ENCODE measurements around the gene ANO3.
"Not testable (repeated sequence)": the region's sequence is repeated elsewhere in the genome, so short reads cannot be mapped to it uniquely, and the experiment has no call there.

ANO3 gene

GRCh38 chr11:26331911-26332571 is at the start of gene ANO3:
ANO3 (plus strand) TSS chr11:26332130; CDS start chr11:26332276, 146 bp downstream.
- Histone ChIP-seq H3K4me3 (ENCODE audit: low read depth, low read length) (peak within 1 kb of the TSS; percentile 73), H3K4me1 (ENCODE audit: control insufficient read depth, insufficient read depth, low read length) (no peaks in the 10 kb centered on the region)

GRCh38 chr11:26283852-26284408 is 48.0 kb upstream of the ANO3 start:
- Histone ChIP-seq H3K4me1 (ENCODE audit: control insufficient read depth, insufficient read depth, low read length) (no peaks in the 10 kb centered on the region), H3K9ac (ENCODE audit: low read depth, low read length) (peak overlapping the region; percentile 9), H3K36me3 (ENCODE audit: control insufficient read depth, insufficient read depth, low read length) (no peaks in the 10 kb centered on the region), H3K9me3 (ENCODE audit: control insufficient read depth, insufficient read depth, low read length) (no peaks in the 10 kb centered on the region), H3K27me3 (ENCODE audit: control insufficient read depth, insufficient read depth, low read length) (no peaks in the 10 kb centered on the region), H3K4me3 (ENCODE audit: low read depth, low read length) (peak overlapping the region; percentile 28)

More at GRCh38 chr11:26331911-26332571, at the start of gene ANO3:
- H3K27me3 ChIP-seq (ENCODE audit: control insufficient read depth, insufficient read depth, low read length): peaks cover 6% of the 10 kb centered on the region
- no peaks in the 10 kb centered on the region for H3K36me3 ChIP-seq (ENCODE audit: control insufficient read depth, insufficient read depth, low read length)
- no peaks in the 10 kb centered on the region for H3K9me3 ChIP-seq (ENCODE audit: control insufficient read depth, insufficient read depth, low read length)
- H3K9ac ChIP-seq (ENCODE audit: low read depth, low read length): no peak within 1 kb of the TSS

- Histone ChIP-seq H3K4me1 (ENCODE audit: control insufficient read depth, insufficient read depth, low read length) (no peaks in the 10 kb centered on the region), H3K27me3 (ENCODE audit: control insufficient read depth, insufficient read depth, low read length) (no peaks in the 10 kb centered on the region), H3K4me3 (ENCODE audit: low read depth, low read length) (no peak overlapping the region), H3K9ac (ENCODE audit: low read depth, low read length) (no peak overlapping the region), H3K36me3 (ENCODE audit: control insufficient read depth, insufficient read depth, low read length) (no peaks in the 10 kb centered on the region), H3K9me3 (ENCODE audit: control insufficient read depth, insufficient read depth, low read length) (no peaks in the 10 kb centered on the region)
Observed at GRCh38 chr11:26285608-26286007, 46.3 kb upstream of the ANO3 start.

- H3K9ac ChIP-seq (ENCODE audit: low read depth, low read length): no peak overlapping the region
- H3K4me3 ChIP-seq (ENCODE audit: low read depth, low read length): no peak overlapping the region
- no peaks in the 10 kb centered on the region for H3K9me3 ChIP-seq (ENCODE audit: control insufficient read depth, insufficient read depth, low read length)
- no peaks in the 10 kb centered on the region for H3K4me1 ChIP-seq (ENCODE audit: control insufficient read depth, insufficient read depth, low read length)
- no peaks in the 10 kb centered on the region for H3K36me3 ChIP-seq (ENCODE audit: control insufficient read depth, insufficient read depth, low read length)
- no peaks in the 10 kb centered on the region for H3K27me3 ChIP-seq (ENCODE audit: control insufficient read depth, insufficient read depth, low read length)
Observed at GRCh38 chr11:26286472-26287066, 45.4 kb upstream of the ANO3 start.

- Histone ChIP-seq H3K27me3 (ENCODE audit: control insufficient read depth, insufficient read depth, low read length) (no peaks in the 10 kb centered on the region), H3K9ac (ENCODE audit: low read depth, low read length) (no peak overlapping the region), H3K4me1 (ENCODE audit: control insufficient read depth, insufficient read depth, low read length) (no peaks in the 10 kb centered on the region), H3K9me3 (ENCODE audit: control insufficient read depth, insufficient read depth, low read length) (no peaks in the 10 kb centered on the region), H3K36me3 (ENCODE audit: control insufficient read depth, insufficient read depth, low read length) (no peaks in the 10 kb centered on the region), H3K4me3 (ENCODE audit: low read depth, low read length) (no peak overlapping the region)
Observed at GRCh38 chr11:26287067-26287518, 44.8 kb upstream of the ANO3 start.

- Histone ChIP-seq H3K4me3 (ENCODE audit: low read depth, low read length) (no peak overlapping the region), H3K9ac (ENCODE audit: low read depth, low read length) (no peak overlapping the region), H3K9me3 (ENCODE audit: control insufficient read depth, insufficient read depth, low read length) (no peaks in the 10 kb centered on the region), H3K4me1 (ENCODE audit: control insufficient read depth, insufficient read depth, low read length) (no peaks in the 10 kb centered on the region), H3K36me3 (ENCODE audit: control insufficient read depth, insufficient read depth, low read length) (no peaks in the 10 kb centered on the region), H3K27me3 (ENCODE audit: control insufficient read depth, insufficient read depth, low read length) (no peaks in the 10 kb centered on the region)
Observed at GRCh38 chr11:26297189-26297975, 34.5 kb upstream of the ANO3 start.

- not testable (repeated sequence) for H3K27me3 ChIP-seq (ENCODE audit: control insufficient read depth, insufficient read depth, low read length); H3K4me3 ChIP-seq (ENCODE audit: low read depth, low read length); H3K36me3 ChIP-seq (ENCODE audit: control insufficient read depth, insufficient read depth, low read length); H3K9ac ChIP-seq (ENCODE audit: low read depth, low read length); H3K4me1 ChIP-seq (ENCODE audit: control insufficient read depth, insufficient read depth, low read length); H3K9me3 ChIP-seq (ENCODE audit: control insufficient read depth, insufficient read depth, low read length)
Observed at GRCh38 chr11:26316372-26316771, 15.6 kb upstream of the ANO3 start.

GRCh38 chr11:26319906-26320305 is 12.0 kb upstream of the ANO3 start:
- Histone ChIP-seq H3K9me3 (ENCODE audit: control insufficient read depth, insufficient read depth, low read length) (no peaks in the 10 kb centered on the region), H3K9ac (ENCODE audit: low read depth, low read length) (no peak overlapping the region), H3K4me1 (ENCODE audit: control insufficient read depth, insufficient read depth, low read length) (no peaks in the 10 kb centered on the region), H3K4me3 (ENCODE audit: low read depth, low read length) (no peak overlapping the region), H3K27me3 (ENCODE audit: control insufficient read depth, insufficient read depth, low read length) (no peaks in the 10 kb centered on the region), H3K36me3 (ENCODE audit: control insufficient read depth, insufficient read depth, low read length) (no peaks in the 10 kb centered on the region)

- Histone ChIP-seq H3K36me3 (ENCODE audit: control insufficient read depth, insufficient read depth, low read length) (no peaks in the 10 kb centered on the region), H3K4me3 (ENCODE audit: low read depth, low read length) (no peak overlapping the region), H3K9me3 (ENCODE audit: control insufficient read depth, insufficient read depth, low read length) (no peaks in the 10 kb centered on the region), H3K27me3 (ENCODE audit: control insufficient read depth, insufficient read depth, low read length) (no peaks in the 10 kb centered on the region), H3K9ac (ENCODE audit: low read depth, low read length) (no peak overlapping the region), H3K4me1 (ENCODE audit: control insufficient read depth, insufficient read depth, low read length) (no peaks in the 10 kb centered on the region)
Observed at GRCh38 chr11:26321516-26321915, 10.4 kb upstream of the ANO3 start.

GRCh38 chr11:26322335-26323067 is 9.4 kb upstream of the ANO3 start:
- Histone ChIP-seq H3K9me3 (ENCODE audit: control insufficient read depth, insufficient read depth, low read length) (no peaks in the 10 kb centered on the region), H3K9ac (ENCODE audit: low read depth, low read length) (no peak overlapping the region), H3K4me3 (ENCODE audit: low read depth, low read length) (no peak overlapping the region), H3K4me1 (ENCODE audit: control insufficient read depth, insufficient read depth, low read length) (no peaks in the 10 kb centered on the region), H3K27me3 (ENCODE audit: control insufficient read depth, insufficient read depth, low read length) (no peaks in the 10 kb centered on the region), H3K36me3 (ENCODE audit: control insufficient read depth, insufficient read depth, low read length) (no peaks in the 10 kb centered on the region)

- Histone ChIP-seq H3K27me3 (ENCODE audit: control insufficient read depth, insufficient read depth, low read length) (no peaks in the 10 kb centered on the region), H3K4me1 (ENCODE audit: control insufficient read depth, insufficient read depth, low read length) (no peaks in the 10 kb centered on the region), H3K9ac (ENCODE audit: low read depth, low read length) (no peak overlapping the region), H3K36me3 (ENCODE audit: control insufficient read depth, insufficient read depth, low read length) (no peaks in the 10 kb centered on the region), H3K4me3 (ENCODE audit: low read depth, low read length) (no peak overlapping the region), H3K9me3 (ENCODE audit: control insufficient read depth, insufficient read depth, low read length) (no peaks in the 10 kb centered on the region)
Observed at GRCh38 chr11:26323837-26324236, 8.1 kb upstream of the ANO3 start.

Measured in iPS-15b (cell line).